Measurements from ENCODE around the gene PRPS1. TPM values are rescaled to one million over a fixed set of nuclear protein-coding genes. Genes with fewer than 3 reads are reported as not detected.

Gene PRPS1
- total and polyA plus RNA-seq, 2 experiments from 2014 or later = 91.1 to 149 TPM

DNA sequence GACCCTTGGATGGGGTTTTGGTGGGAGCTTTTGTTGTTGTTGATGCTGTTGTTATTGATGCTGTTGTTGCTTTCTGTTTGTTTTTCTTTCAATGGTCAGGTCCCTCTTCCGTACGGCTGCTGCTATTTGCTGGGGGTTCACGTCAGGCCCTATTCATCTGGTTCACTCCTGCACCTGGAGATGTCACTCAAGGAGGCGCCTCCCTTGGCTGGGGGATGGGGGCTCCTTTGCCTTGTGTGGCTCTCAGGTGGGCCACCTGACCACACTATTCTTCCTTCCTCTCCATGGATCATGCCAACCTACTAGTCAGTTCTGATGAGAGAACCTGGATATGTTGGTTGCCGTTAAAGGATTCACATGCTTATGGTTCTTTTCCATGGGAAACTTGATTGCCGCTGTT is 39.1 kb upstream of the PRPS1 start:
- Mint-ChIP-seq H3K4me1 (no peaks in the 10 kb centered on the region), H3K27me3 (ENCODE audit: insufficient read depth, low read depth, poor library complexity) (peaks cover 4% of the 10 kb centered on the region), H3K9me3 (no peaks in the 10 kb centered on the region; the same call in 2 of the 3 replicates), H3K4me3 (no peak overlapping the region), H3K27ac (no peak overlapping the region), H3K36me3 (ENCODE audit: low read depth) (no peaks in the 10 kb centered on the region)
- Histone ChIP-seq H3K27ac (ENCODE audit: low read depth) (no peak overlapping the region), H3F3A (replicated peaks; ENCODE audit: low read depth) (no peaks in the 10 kb centered on the region), H3K4me1 (ENCODE audit: insufficient read depth) (no peaks in the 10 kb centered on the region), H3K9me2 (ENCODE audit: insufficient read depth) (no peaks in the 10 kb centered on the region), H3K4me3 (no peak overlapping the region), H3K27me3 (ENCODE audit: insufficient read depth) (no peaks in the 10 kb centered on the region), H2AFZ (no peak overlapping the region), H4K20me1 (replicated peaks; ENCODE audit: insufficient read depth) (no peaks in the 10 kb centered on the region), H3K36me3 (ENCODE audit: insufficient read depth) (no peaks in the 10 kb centered on the region), H3K79me2 (replicated peaks; ENCODE audit: insufficient read depth) (no peaks in the 10 kb centered on the region), H3K4me2 (no peak overlapping the region)
- TF ChIP-seq, protein P1, sequence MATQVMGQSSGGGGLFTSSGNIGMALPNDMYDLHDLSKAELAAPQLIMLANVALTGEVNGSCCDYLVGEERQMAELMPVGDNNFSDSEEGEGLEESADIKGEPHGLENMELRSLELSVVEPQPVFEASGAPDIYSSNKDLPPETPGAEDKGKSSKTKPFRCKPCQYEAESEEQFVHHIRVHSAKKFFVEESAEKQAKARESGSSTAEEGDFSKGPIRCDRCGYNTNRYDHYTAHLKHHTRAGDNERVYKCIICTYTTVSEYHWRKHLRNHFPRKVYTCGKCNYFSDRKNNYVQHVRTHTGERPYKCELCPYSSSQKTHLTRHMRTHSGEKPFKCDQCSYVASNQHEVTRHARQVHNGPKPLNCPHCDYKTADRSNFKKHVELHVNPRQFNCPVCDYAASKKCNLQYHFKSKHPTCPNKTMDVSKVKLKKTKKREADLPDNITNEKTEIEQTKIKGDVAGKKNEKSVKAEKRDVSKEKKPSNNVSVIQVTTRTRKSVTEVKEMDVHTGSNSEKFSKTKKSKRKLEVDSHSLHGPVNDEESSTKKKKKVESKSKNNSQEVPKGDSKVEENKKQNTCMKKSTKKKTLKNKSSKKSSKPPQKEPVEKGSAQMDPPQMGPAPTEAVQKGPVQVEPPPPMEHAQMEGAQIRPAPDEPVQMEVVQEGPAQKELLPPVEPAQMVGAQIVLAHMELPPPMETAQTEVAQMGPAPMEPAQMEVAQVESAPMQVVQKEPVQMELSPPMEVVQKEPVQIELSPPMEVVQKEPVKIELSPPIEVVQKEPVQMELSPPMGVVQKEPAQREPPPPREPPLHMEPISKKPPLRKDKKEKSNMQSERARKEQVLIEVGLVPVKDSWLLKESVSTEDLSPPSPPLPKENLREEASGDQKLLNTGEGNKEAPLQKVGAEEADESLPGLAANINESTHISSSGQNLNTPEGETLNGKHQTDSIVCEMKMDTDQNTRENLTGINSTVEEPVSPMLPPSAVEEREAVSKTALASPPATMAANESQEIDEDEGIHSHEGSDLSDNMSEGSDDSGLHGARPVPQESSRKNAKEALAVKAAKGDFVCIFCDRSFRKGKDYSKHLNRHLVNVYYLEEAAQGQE (IDR thresholded peaks at IDR 0.05; ENCODE audit: unreplicated experiment) = no peak
- TF ChIP-seq, protein P2, sequence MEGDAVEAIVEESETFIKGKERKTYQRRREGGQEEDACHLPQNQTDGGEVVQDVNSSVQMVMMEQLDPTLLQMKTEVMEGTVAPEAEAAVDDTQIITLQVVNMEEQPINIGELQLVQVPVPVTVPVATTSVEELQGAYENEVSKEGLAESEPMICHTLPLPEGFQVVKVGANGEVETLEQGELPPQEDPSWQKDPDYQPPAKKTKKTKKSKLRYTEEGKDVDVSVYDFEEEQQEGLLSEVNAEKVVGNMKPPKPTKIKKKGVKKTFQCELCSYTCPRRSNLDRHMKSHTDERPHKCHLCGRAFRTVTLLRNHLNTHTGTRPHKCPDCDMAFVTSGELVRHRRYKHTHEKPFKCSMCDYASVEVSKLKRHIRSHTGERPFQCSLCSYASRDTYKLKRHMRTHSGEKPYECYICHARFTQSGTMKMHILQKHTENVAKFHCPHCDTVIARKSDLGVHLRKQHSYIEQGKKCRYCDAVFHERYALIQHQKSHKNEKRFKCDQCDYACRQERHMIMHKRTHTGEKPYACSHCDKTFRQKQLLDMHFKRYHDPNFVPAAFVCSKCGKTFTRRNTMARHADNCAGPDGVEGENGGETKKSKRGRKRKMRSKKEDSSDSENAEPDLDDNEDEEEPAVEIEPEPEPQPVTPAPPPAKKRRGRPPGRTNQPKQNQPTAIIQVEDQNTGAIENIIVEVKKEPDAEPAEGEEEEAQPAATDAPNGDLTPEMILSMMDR (conservative IDR thresholded peaks at IDR 0.05; ENCODE audit: low read depth in 2 of 2) = no peak
- TF ChIP-seq CREB1 (CRISPR knock-in tag; IDR thresholded peaks at IDR 0.05; ENCODE audit: low read depth) = no peak
- TF ChIP-seq JUNB (IDR thresholded peaks at IDR 0.05; ENCODE audit: unreplicated experiment) = no peak
- no peak for TF ChIP-seq POLR2AphosphoS5 (IDR thresholded peaks at IDR 0.05; ENCODE audit: low read depth)
- TF ChIP-seq EZH2phosphoT487 (IDR thresholded peaks at IDR 0.05; ENCODE audit: unreplicated experiment) = no peak
- TF ChIP-seq STAT1 (IDR thresholded peaks at IDR 0.05; ENCODE audit: unreplicated experiment) = no peak
- TF ChIP-seq, protein P3, sequence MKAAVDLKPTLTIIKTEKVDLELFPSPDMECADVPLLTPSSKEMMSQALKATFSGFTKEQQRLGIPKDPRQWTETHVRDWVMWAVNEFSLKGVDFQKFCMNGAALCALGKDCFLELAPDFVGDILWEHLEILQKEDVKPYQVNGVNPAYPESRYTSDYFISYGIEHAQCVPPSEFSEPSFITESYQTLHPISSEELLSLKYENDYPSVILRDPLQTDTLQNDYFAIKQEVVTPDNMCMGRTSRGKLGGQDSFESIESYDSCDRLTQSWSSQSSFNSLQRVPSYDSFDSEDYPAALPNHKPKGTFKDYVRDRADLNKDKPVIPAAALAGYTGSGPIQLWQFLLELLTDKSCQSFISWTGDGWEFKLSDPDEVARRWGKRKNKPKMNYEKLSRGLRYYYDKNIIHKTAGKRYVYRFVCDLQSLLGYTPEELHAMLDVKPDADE (IDR thresholded peaks at IDR 0.05) = no peak
- no peak for TF ChIP-seq ZNF331 (CRISPR knock-in tag; IDR thresholded peaks at IDR 0.05; ENCODE audit: low read depth)
- TF ChIP-seq, protein P4, sequence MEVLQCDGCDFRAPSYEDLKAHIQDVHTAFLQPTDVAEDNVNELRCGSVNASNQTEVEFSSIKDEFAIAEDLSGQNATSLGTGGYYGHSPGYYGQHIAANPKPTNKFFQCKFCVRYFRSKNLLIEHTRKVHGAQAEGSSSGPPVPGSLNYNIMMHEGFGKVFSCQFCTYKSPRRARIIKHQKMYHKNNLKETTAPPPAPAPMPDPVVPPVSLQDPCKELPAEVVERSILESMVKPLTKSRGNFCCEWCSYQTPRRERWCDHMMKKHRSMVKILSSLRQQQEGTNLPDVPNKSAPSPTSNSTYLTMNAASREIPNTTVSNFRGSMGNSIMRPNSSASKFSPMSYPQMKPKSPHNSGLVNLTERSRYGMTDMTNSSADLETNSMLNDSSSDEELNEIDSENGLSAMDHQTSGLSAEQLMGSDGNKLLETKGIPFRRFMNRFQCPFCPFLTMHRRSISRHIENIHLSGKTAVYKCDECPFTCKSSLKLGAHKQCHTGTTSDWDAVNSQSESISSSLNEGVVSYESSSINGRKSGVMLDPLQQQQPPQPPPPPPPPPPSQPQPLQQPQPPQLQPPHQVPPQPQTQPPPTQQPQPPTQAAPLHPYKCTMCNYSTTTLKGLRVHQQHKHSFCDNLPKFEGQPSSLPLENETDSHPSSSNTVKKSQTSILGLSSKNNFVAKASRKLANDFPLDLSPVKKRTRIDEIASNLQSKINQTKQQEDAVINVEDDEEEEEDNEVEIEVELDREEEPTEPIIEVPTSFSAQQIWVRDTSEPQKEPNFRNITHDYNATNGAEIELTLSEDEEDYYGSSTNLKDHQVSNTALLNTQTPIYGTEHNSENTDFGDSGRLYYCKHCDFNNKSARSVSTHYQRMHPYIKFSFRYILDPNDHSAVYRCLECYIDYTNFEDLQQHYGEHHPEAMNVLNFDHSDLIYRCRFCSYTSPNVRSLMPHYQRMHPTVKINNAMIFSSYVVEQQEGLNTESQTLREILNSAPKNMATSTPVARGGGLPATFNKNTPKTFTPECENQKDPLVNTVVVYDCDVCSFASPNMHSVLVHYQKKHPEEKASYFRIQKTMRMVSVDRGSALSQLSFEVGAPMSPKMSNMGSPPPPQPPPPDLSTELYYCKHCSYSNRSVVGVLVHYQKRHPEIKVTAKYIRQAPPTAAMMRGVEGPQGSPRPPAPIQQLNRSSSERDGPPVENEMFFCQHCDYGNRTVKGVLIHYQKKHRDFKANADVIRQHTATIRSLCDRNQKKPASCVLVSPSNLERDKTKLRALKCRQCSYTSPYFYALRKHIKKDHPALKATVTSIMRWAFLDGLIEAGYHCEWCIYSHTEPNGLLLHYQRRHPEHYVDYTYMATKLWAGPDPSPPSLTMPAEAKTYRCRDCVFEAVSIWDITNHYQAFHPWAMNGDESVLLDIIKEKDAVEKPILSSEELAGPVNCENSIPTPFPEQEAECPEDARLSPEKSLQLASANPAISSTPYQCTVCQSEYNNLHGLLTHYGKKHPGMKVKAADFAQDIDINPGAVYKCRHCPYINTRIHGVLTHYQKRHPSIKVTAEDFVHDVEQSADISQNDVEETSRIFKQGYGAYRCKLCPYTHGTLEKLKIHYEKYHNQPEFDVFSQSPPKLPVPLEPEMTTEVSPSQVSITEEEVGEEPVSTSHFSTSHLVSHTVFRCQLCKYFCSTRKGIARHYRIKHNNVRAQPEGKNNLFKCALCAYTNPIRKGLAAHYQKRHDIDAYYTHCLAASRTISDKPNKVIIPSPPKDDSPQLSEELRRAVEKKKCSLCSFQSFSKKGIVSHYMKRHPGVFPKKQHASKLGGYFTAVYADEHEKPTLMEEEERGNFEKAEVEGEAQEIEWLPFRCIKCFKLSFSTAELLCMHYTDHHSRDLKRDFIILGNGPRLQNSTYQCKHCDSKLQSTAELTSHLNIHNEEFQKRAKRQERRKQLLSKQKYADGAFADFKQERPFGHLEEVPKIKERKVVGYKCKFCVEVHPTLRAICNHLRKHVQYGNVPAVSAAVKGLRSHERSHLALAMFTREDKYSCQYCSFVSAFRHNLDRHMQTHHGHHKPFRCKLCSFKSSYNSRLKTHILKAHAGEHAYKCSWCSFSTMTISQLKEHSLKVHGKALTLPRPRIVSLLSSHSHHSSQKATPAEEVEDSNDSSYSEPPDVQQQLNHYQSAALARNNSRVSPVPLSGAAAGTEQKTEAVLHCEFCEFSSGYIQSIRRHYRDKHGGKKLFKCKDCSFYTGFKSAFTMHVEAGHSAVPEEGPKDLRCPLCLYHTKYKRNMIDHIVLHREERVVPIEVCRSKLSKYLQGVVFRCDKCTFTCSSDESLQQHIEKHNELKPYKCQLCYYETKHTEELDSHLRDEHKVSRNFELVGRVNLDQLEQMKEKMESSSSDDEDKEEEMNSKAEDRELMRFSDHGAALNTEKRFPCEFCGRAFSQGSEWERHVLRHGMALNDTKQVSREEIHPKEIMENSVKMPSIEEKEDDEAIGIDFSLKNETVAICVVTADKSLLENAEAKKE (CRISPR knock-in tag; IDR thresholded peaks at IDR 0.05) = no peak
- TF ChIP-seq NANOG (IDR thresholded peaks at IDR 0.05; ENCODE audit: borderline replicate concordance) = no peak
- no peak for ATAC-seq
- DNase-seq (ENCODE audit: low spot score) = no peak
